HG02973 (cell line): Measurements from ENCODE around the gene RNPS1.

Source experiments
- ATAC-seq: cut with Tn5 transposase; IDR thresholded peaks from one replicate; pipeline ENCODE4 v1.9.1; 2021; ENCODE audit warnings: moderate library complexity; ENCODE audit not compliant: unreplicated experiment

The RNPS1 gene, protein sequence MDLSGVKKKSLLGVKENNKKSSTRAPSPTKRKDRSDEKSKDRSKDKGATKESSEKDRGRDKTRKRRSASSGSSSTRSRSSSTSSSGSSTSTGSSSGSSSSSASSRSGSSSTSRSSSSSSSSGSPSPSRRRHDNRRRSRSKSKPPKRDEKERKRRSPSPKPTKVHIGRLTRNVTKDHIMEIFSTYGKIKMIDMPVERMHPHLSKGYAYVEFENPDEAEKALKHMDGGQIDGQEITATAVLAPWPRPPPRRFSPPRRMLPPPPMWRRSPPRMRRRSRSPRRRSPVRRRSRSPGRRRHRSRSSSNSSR

DNA sequence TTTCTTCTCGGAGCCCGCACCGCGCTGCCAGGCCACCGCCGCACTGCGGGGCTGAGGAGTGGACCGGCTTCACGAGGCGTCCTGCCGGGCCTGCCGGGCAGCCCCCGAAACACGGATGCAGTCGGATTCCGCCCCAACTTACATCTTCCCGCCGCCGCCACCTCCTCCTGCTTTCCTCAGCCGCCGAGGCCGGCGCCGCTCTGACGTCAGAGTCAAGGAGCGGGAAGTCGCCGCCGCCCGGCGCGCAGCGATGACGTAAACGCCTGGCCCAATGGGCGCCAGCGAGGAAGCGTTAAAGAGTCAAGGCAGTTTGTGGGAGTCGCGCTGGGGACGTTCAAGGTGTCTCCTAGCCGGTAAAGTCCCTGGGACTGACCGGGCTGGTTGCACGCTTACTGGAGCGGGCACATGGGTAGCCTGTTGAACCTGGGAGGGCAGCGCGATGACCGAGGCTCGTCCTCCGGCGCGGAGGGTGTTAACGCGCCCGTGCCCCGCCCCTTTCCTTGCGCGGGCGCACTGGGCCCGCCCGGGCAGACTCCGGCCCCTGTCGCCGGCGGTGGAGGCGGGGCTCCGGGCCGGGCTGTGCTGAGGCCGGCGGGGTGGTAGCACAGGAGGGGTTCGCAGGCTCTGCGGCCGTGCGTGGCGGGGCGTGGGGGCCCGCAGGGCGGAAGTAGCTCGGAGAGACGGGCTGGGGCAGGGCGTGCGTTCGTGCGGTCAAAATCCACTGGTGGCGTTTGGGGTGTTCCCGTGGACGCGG, at the start of gene RNPS1:
Gene RNPS1 (minus strand): TSS at position 214 of the 754 bp plus-strand sequence. CDS start 3,483 bp downstream, outside the sequence.
- peak; percentile 65 for ATAC-seq

DNA sequence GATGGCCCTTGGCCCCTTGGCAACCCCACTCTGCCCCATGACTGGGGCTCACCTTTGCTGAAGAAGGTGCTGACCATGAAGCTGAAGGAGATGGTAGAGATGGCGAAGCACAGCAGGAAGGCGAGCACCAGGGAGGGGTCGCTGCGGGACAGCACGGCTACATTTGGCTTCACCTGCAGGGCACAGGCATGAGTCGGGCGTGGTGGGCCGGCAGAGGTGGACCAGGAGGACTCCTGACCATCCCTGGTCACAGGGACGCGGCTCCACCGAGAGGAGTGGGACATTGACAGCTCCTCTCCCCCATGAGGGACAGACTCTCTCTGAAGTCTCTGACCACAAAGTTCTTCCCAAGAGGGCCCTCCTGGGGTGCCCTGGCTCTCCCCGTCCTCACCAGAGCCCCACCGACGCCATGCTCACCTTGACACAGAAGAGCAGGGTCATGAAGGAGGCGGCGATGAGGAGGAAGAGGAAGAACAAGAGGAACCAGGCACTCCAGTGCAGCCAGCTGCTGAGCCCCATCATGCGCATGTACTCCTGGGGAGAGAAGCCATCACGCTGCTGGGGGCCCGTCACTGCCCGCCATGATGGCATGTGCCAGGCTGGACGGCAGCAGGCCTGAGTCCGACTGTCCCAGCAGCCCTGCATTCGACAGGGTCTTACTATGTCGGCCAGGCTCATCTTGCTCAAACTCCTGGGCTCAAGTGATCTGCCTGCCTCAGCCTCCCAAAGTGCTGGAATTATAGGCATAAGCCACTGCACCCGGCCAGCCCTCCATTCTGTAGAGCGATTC, 49.5 kb upstream of the RNPS1 start:
- ATAC-seq: no peak

DNA sequence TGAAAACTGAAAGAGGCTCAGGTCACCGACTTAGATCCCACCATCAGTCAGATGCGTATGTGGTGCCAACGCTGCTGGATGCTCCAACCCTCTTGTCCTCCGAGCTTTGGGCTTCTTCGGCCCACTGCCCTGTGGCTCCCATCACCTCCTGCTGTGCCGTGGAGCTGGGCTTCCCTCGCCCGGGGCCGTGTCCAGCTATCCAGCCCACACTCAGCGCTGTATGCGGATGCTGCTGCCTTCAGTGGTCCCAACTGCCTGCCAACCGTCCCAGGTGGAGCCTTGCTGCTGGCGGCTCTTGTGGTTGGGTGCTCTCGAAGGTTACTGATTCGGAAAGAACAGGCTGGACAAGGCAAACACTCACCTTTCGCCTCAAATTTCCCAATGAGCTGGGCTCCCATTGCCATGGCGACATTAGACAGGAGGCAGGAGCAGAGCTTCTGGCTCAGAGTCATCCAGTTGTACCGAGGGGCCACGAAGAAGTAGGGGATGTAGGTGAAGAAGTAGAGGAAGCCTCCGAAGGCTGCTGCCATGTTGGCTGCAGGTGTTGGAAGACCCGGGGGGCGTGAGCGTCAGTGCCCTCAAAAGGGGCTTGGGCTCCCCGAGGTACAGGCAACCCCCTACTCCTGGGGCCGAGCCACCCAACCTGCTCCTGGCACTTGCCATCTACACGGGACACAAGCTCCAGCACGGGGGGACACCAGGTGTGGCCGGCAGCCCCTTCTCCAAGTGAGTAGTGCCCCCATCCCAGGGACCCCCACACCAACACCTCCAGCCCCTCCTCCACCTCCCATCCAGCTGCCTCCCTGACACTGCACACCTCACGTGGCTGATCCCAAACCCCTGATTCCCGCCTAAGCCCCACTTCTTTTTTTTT, 40.4 kb upstream of the RNPS1 start:
- ATAC-seq: no peak

DNA sequence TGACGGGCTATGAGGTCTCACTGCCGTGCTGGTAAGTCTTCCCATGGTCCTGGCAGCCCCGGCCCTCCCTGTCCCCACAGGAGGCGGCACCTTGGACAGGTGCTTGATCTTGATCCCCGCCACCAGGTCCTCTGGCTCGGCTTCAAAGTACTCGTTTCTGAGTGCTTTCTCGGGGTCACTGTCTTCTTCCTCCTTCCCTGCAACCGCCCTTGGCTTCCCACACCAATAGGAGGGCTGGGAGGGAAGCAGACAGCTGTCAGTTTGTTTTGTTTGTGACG, 31.9 kb upstream of the RNPS1 start:
- no peak for ATAC-seq

DNA sequence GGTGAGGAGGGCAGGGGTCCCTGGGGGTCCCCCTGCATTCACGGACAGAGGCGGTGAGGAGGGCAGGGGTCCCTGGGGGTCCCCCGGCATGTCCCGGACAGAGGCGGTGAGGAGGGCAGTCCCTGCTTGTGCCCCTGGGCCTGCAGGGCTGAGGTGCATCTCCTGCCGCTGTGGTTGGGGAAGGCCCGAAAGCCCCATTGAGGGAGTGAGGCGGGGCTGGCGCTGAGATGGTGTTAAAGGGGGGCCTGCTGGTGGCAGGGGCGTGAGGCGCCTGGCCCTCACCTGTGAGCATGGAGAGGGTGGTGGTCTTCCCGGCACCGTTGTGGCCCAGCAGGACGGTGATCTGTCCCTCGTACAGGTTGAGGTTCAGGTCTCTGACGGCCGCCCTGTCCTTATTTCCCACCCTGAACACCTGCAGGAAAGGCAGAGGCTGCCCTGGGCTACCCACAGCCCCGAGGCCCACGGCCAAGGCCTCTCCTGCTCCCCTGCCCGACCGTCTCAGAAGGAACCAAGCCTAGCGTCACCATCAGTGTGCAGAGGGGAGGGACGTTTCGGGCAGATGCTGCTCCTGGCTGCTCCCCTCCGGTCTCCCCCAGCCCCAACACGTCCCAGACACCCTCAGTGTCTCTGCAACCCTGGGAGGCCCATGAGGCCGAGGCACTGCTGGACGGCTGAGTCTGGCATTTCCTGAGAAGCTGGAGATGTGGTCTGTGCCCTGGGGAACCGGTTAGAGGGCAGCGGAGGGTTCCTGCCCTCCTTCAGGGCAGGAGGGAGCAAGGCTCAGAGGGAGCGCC, 31.4 kb upstream of the RNPS1 start:
- ATAC-seq: no peak

DNA sequence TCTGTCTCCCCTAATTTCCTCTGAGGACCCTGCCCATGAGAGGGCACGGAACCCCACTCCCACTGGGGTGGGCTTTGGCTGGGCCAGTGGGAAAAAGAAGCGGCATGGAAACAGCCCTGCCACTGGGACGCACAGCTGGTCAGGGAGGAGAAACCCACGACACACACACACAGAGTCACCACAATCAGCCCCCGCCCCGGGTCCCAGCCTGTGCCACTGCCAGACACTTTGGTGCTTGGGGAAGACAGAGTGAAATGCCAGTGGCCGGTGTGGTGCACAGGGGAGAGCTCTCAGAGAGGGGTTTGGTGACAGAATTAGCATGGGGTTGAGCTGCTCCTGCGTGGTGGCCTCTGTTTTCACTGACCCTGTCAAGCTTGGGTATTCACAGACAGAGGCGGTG, 30.7 kb upstream of the RNPS1 start:
- ATAC-seq: no peak

DNA sequence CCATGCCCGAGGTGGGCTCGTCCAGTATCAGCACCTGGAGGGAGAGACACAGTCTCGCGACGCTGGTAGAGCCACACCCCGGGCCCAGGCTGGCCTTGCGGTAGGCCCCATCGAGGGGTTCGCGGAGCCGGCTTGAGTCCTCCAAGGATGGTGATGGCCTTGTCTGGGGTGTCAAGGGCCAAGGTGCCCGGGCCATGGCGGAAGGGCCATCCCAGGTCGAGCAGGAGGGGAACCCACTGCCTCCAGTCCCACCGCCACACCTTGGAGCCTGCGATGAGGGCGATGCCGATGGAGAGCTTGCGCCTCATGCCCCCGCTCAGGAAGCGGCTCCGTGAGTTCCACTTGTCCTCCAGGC, 29.6 kb upstream of the RNPS1 start:
- no peak for ATAC-seq

DNA sequence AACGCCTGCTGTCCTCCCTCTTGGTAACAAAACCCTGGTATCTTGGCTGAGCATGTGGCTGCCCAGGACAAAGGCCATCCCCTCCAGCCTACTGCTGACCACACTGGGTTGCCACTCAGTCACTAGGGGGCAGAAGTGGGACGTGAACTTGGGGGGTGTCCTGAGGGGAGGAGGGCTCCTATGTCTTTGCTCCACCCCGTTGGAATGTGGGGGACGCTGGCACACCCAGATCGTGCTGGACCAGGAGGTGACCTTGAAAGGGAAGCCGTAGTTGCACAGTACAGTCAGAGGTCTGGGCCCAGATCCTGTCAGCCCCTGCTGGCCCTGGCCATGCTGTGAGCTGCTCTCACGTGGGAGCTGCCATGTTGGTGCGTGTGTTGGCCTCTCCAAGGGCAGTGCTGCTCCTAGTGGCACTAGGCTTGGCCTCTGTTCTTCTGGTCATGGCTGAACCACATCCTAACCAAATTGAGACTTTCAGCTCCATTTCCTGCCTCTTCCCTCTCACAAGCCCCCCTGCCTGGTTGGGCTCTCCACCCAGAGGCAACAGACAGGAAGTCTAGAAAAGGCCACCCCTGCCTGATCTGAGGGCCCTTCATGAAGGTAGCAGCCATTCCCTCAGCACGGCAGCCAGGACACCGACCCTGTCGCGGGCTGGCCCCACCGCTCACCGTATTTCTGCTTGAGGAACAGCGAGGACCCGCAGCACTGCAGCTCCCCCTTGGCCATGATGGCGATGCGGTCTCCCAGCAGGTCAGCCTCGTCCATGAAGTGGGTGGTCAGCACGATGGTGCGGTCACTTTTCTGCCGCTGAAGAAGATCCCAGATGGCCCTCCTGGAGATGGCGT, 29.0 kb upstream of the RNPS1 start:
- ATAC-seq: no peak

DNA sequence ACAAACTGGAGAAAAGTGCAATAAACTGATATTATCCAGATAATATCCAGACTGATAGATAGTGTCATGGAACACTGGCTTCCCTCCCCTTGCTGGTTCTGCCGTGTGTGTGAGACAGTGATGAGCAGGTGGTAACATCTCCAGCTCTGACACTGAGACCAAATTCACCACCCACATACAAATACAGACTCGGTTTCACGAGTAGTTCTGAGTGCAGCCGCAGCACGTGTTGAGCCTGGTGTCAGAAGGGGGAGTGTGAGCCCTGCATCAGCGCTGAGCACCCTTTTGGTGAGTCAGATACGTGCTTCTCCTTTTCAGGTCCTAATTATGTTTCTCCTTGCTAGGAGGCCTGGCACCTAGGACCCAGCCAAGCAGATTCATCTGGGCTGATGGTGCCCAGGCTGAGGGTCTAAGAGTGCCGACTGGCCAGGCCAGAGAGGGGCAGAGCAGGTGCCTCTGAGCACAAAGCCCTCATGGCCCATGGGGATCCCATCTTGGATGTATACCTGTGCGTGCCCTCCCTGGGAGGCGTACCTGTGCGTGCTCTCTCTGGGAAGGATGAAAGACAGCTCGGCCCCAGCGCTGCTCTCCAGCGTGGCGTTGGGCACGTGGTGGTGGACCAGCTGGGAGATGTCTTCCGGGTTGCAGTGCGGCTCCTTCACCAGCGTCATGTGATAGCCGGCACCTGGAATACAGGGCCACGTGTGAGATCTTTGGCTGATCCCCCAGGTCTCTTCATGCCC, 27.3 kb upstream of the RNPS1 start:
- ATAC-seq: no peak

DNA sequence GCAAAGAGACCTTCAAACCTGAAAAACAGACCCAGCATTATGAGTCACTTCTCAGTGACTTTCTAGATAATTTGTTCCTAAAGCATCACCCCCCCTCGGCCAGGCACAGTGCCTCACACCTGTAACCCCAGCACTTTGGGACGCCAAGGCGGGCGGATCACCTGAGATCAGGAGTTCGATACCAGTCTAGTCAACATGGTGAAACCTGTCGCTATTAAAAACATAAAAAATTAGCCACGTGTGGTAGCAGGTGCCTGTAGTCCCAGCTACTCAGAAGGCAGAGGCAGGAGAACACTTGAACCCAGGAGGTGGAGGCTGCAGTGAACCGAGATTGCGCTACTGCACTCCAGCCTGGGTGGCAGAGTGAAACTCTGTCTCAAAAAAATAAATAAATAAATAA, 24.3 kb upstream of the RNPS1 start:
- no peak for ATAC-seq

DNA sequence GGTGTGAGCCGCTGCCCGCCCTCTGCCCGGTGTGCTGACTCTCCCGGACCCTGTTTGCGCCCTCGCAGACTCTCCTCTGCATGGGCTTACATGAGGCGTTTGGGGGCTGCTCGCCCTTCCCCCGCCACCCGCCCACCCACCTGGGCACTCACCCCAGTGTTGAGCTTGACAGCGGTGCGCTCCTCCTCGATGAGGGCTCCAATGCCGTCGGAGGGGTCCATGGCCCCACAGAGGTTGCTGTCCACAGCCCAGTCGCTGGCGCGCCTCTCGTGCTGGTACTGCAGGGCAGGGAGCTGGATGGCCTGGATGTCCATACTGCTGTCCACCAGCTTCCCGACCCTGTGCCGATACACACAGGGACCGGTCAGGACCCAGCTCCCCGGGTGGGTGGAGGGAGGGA, 21.4 kb upstream of the RNPS1 start:
- ATAC-seq: no peak

DNA sequence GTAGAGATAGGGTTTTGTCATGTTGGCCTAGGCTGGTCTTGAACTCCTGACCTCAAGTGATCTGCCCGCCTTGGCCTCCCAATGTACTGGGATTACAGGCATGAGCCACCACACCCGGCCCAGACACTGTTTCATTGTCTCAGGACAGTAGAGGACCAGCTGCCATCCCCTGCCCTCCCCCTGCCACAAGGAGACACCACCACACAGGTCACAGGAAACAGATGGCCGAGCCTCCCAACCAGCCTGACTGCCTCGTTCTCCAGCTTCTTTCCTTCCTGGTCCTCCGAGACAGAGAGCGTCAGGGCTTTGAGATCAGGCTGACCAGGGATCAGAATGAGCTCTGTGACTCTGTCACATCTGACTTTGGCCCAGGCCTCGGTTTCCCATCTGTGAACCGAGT, 20.8 kb upstream of the RNPS1 start:
- ATAC-seq: no peak

DNA sequence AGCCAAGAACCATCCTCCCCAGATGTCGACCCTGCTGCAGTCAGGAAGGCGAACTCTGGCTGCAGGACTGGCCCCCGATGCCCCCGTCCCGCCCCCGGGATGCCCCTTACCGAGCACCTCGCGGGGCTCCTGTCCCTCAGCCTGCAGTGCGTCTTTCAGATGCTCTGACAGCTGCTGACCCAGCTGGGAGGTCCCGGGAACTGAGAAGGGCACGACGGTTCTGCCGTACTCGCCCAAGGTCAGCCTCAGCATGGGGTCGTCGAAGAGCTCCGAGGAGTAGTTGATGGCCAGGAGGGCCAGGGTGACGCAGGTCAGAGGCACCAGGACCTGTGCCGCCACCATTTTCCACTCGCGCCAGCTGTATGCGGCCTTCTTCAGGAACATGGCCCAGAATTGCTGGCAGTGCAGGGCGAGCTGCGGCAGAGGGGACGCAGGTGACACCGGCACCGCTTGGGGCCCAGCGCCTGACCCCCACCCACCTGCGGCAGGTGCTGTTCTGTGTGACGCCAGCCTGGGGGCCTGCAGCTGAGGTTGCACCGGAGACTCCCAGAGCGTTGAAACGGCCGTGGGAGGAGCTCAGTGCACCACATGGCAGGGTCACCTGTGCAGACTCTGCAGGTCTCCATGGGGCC, 20.1 kb upstream of the RNPS1 start:
- ATAC-seq: no peak

DNA sequence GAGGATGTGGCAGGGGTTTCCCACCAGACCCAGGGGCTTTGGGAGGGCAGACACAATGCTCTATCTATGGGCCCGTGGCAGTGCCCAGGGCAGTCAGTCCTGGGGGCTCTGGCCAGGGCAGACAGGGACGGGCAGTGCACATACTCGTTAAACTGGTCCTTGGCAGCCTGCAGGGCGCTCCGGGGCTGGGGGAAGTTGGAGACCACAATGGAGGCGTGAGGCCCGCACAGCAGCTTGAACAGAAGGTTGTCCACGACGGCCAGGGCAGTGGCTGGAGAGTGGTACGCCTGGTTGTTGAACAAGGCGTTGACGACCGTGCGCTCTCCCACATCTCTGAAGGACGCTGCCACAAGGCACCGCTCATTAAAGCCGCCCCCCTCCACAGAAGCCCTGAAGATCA, 18.6 kb upstream of the RNPS1 start:
- no peak for ATAC-seq

DNA sequence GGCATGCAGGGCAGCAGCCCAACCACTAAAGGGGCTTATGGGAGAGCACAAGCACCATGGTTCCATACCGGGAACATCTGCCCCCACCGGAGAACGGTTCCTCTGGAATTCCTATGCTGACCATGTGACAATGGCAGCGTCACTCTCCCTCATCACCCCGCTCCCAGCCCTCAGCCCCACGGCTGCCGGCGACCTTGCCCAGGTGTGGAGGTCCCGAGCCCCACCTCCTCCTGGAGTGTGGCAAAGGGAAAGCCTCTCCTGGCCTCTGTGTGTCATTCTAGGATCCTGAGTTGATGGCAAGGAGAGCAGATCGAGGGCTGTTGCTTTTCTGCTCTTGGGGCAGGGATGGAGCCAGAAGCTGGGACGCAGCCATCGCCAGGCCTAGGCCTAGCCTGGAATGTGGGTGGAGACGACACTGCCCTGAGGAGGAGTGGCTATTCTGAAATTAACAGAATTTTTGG, 17.8 kb upstream of the RNPS1 start:
- ATAC-seq: no peak

DNA sequence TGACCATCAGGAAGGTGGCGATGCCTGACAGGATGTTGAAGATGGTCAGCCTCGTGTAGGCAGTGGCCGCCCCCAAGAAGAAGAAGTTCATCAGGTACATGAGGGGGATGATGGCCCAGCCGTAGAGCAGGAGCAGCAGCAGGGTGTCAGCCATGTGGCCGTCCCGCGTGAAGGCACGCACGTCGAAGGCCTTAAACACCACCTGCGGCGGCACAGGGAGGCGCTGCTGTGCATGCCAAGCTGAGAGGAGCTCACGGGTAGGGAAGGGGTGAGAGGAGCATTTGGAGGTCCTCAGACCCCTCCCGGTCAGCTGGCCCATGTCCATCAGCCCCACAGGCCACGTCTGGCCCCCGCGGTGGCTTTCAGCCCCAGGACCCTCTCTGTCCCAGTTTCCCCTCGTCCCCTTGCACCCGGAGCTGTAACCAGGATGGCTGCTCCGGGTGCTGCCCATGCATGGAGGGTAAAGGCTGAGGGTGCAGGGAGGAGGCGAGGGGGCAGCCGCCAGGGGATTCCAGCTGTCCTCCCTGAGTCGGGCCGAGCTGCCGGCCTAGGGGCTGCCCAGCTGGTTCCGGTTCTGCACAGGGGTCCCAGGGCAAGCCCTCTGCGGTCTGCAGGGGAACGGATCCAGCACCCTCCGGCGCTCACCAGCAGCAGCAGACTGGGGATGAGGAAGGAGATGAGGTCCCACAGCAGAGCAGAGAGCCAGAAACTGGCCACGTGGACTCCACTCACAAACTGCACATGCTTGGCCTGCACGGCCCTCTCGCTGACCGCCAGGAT, 17.1 kb upstream of the RNPS1 start:
- ATAC-seq: no peak

DNA sequence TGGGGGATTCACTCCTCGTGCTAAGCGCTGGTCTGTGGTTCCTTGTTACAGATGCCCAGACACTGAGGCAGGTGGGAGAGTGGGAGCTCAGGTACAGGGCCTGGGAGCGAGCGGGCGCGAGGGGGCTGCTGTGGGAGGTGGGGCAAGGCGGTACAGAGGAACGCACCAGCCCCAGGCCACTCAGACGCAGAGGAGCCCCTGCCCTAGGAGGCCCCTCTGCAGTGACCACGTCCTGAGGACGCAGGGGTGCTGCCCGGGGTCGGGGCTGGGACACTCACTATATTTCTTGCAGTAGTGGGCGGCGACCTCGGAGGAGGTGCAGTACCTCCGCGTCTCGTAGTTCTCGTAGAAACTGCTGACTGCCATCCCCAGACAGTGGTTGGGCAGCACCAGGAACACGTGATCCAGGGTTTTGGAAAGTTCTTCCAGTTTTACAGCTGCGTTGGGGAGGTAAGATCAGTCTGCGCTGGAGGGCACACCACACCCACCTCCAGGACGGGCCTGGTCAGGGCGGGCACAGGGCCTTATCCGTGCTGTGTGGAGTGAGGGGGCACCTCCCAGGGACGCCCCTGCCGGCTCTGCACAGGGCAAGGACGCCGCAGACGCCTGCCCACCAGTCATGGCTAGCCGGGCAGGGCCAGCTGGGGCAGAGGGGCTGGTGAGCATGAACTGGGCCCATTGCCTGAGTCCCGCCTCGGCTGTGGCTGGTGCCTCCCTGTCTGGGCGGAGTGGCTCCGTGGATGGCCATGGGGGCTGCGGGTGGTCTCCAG, 16.3 kb upstream of the RNPS1 start:
- ATAC-seq: no peak
